OCI-LY1 (cell line): ENCODE data around the gene ATF7IP.

Source experiments
- H2AFZ ChIP-seq: fragments of 200-600 bp; sonication (generic), shearing (Covaris generic); 2 replicates; pipeline ENCODE4 v1.6.0; 2014; ENCODE audit warnings: antibody characterized with exemption, mild to moderate bottlenecking, low read length
- H3F3A ChIP-seq: fragments of 200-600 bp; sonication (generic), shearing (Covaris generic); 2 replicates; pipeline ENCODE4 v1.6.0; 2014; ENCODE audit warnings: mild to moderate bottlenecking, antibody characterized with exemption, low read length, moderate library complexity; ENCODE audit not compliant: insufficient read depth
- H3K27ac ChIP-seq: fragments of 200-600 bp; sonication (generic); 2 replicates; pipeline ENCODE4 v1.5.1; 2014; ENCODE audit warnings: low read length, mixed run types, mild to moderate bottlenecking, low read depth; ENCODE audit not compliant: poor library complexity, severe bottlenecking
- H3K27me3 ChIP-seq: fragments of 200-600 bp; sonication (generic); 2 replicates; pipeline ENCODE4 v1.6.0; 2014; ENCODE audit warnings: antibody characterized with exemption, mild to moderate bottlenecking, low read length, moderate library complexity; ENCODE audit not compliant: insufficient read depth
- H3K36me3 ChIP-seq: fragments of 200-600 bp; sonication (generic); 2 replicates; pipeline ENCODE4 v1.6.1; 2014; ENCODE audit warnings: mild to moderate bottlenecking, antibody characterized with exemption, low read length, moderate library complexity, mixed read lengths; ENCODE audit not compliant: insufficient read depth
- H3K4me1 ChIP-seq: fragments of 200-600 bp; sonication (generic); 2 replicates; pipeline ENCODE4 v1.5.1; 2014; ENCODE audit warnings: mild to moderate bottlenecking, low read length, moderate library complexity; ENCODE audit not compliant: insufficient read depth, severe bottlenecking
- H3K4me2 ChIP-seq: fragments of 200-600 bp; sonication (generic), shearing (Covaris generic); 2 replicates; pipeline ENCODE4 v1.6.1; 2014; ENCODE audit warnings: low read length
- H3K4me3 ChIP-seq: fragments of 200-600 bp; sonication (generic); 2 replicates; pipeline ENCODE4 v1.5.1; 2014; ENCODE audit warnings: low read length, low read depth, mild to moderate bottlenecking, mixed read lengths; ENCODE audit not compliant: poor library complexity, severe bottlenecking
- H3K79me2 ChIP-seq: fragments of 200-600 bp; shearing (Covaris generic); 2 replicates; pipeline ENCODE4 v1.6.1; 2016; ENCODE audit warnings: mixed run types, low read length, mixed read lengths; ENCODE audit not compliant: insufficient read depth
- H3K9ac ChIP-seq: fragments of 200-600 bp; sonication (generic), shearing (Covaris generic); 2 replicates; pipeline ENCODE4 v1.6.1; 2014; ENCODE audit warnings: mild to moderate bottlenecking, low read length, mixed read lengths
- H3K9me2 ChIP-seq: fragments of 200-600 bp; sonication (generic), shearing (Covaris generic); 2 replicates; pipeline ENCODE4 v1.6.1; 2014; ENCODE audit warnings: low read depth, mild to moderate bottlenecking, low read length, mixed read lengths
- H3K9me3 ChIP-seq: fragments of 200-600 bp; shearing (Covaris generic); 2 replicates; pipeline ENCODE4 v1.6.1; 2014; ENCODE audit warnings: low read length, mixed read lengths
- H4K20me1 ChIP-seq: fragments of 200-600 bp; sonication (generic), shearing (Covaris generic); 2 replicates; pipeline ENCODE4 v1.6.0; 2016; ENCODE audit warnings: mild to moderate bottlenecking, low read length; ENCODE audit not compliant: insufficient read depth
- CTCF ChIP-seq: fragments of 200-600 bp; sonication (generic), shearing (Covaris generic); IDR thresholded peaks from 2 replicates; pipeline ENCODE4 v1.5.1; 2017; ENCODE audit warnings: mild to moderate bottlenecking, antibody characterized with exemption, low read length, moderate library complexity, mixed read lengths
- EZH2 ChIP-seq: fragments of 200-600 bp; sonication (generic), shearing (Covaris generic); IDR thresholded peaks from 2 replicates; pipeline ENCODE4 v1.8.0; 2017; ENCODE audit warnings: borderline replicate concordance, mixed run types, mild to moderate bottlenecking, antibody characterized with exemption, low read length, moderate library complexity, mixed read lengths

Gene ATF7IP

GRCh38 chr12:14443531-14443930 is 78.0 kb downstream of the ATF7IP start:
- H3K9me3 ChIP-seq, result no peaks in the 10 kb centered on the region
- H3K9ac ChIP-seq, result no peak overlapping the region
- H3K27me3 ChIP-seq, result no peaks in the 10 kb centered on the region
- H3K27ac ChIP-seq, result no peak overlapping the region
- H3K4me3 ChIP-seq, result no peak overlapping the region
- no peaks in the 10 kb centered on the region for H4K20me1 ChIP-seq
- H3K36me3 ChIP-seq, result peaks cover 87% of the 10 kb centered on the region
- no peaks in the 10 kb centered on the region for H3K4me1 ChIP-seq
- no peak overlapping the region for H2AFZ ChIP-seq
- no peaks in the 10 kb centered on the region for H3F3A ChIP-seq
- H3K9me2 ChIP-seq, result no peaks in the 10 kb centered on the region
- H3K4me2 ChIP-seq, result no peak overlapping the region
- TF ChIP-seq CTCF, result no peak
- TF ChIP-seq EZH2, result no peak
- no peaks in the 10 kb centered on the region for H3K79me2 ChIP-seq

- no peak overlapping the region for H3K9ac ChIP-seq
- no peaks in the 10 kb centered on the region for H3K9me2 ChIP-seq
- no peak overlapping the region for H2AFZ ChIP-seq
- H3F3A ChIP-seq, result no peaks in the 10 kb centered on the region
- no peak overlapping the region for H3K4me2 ChIP-seq
- H3K27ac ChIP-seq, result no peak overlapping the region
- peaks cover 84% of the 10 kb centered on the region for H3K36me3 ChIP-seq
- H3K9me3 ChIP-seq, result no peaks in the 10 kb centered on the region
- no peak for TF ChIP-seq EZH2
- TF ChIP-seq CTCF, result no peak
- 0 out of 2 replicates have a peak, but pooled peaks cover 3% of the 10 kb centered on the region for H3K79me2 ChIP-seq
- peaks cover 11% of the 10 kb centered on the region for H3K4me1 ChIP-seq
- no peak overlapping the region for H3K4me3 ChIP-seq
- no peaks in the 10 kb centered on the region for H3K27me3 ChIP-seq
- H4K20me1 ChIP-seq, result no peaks in the 10 kb centered on the region
Measured at GRCh38 chr12:14450479-14450878, 85.0 kb downstream of the ATF7IP start.

- Histone ChIP-seq H4K20me1 (no peaks in the 10 kb centered on the region), H3K4me2 (no peak overlapping the region), H3K79me2 (0 out of 2 replicates have a peak, but pooled peaks cover 3% of the 10 kb centered on the region), H3K4me1 (peaks cover 11% of the 10 kb centered on the region), H3K9me3 (no peaks in the 10 kb centered on the region), H3K4me3 (no peak overlapping the region), H3K36me3 (peaks cover 82% of the 10 kb centered on the region), H3K27ac (no peak overlapping the region), H3K27me3 (no peaks in the 10 kb centered on the region), H2AFZ (no peak overlapping the region), H3K9me2 (no peaks in the 10 kb centered on the region), H3F3A (no peaks in the 10 kb centered on the region), H3K9ac (no peak overlapping the region)
- TF ChIP-seq EZH2 (no peak), CTCF (no peak)
Measured at GRCh38 chr12:14452336-14452735, 86.9 kb downstream of the ATF7IP start.
